Mesothelial cell of epicardium (in vitro differentiated cells): Measurements from ENCODE around the gene PAXX. TPM values are rescaled to one million over a fixed set of nuclear protein-coding genes. Genes with fewer than 3 reads are reported as not detected.

Experiments used
- DNase-seq, 2 experiments: peaks; one replicate each; pipeline ENCODE4 v3.0.0; 2021; ENCODE audit warnings: low spot score in 2 of 2; ENCODE audit not compliant: unreplicated experiment in 2 of 2
- H3K27ac Mint-ChIP-seq: 2 replicates; pipeline ENCODE4 v1.8.0; 2021; ENCODE audit warnings: mixed read lengths
- H3K27me3 Mint-ChIP-seq: 2 replicates; pipeline ENCODE4 v1.8.0; 2021; ENCODE audit warnings: low read depth, mixed read lengths
- H3K36me3 Mint-ChIP-seq: 2 replicates; pipeline ENCODE4 v1.8.0; 2021; ENCODE audit warnings: mixed read lengths
- H3K4me1 Mint-ChIP-seq: 2 replicates; pipeline ENCODE4 v1.8.0; 2021; ENCODE audit warnings: mixed read lengths
- H3K4me3 Mint-ChIP-seq: 2 replicates; pipeline ENCODE4 v1.8.0; 2021; ENCODE audit warnings: mild to moderate bottlenecking, moderate library complexity, mixed read lengths
- H3K9me3 Mint-ChIP-seq: 2 replicates; pipeline ENCODE4 v1.8.0; 2021; ENCODE audit warnings: mixed read lengths
- total RNA-seq: library from RNA; stranded (reverse); gene quantifications from 3 replicates; pipeline ENCODE4 v1.2.1, GENCODE V29; 2021
- TF ChIP-seq, protein P1 (sequence below): fragments of 200-600 bp; sonication (generic); IDR thresholded peaks from one replicate; pipeline ENCODE4 v1.5.0; 2021; ENCODE audit warnings: antibody characterized with exemption; ENCODE audit not compliant: unreplicated experiment

PAXX gene
- total RNA-seq, 1 donor from 2014 or later = 53.1 TPM

DNA sequence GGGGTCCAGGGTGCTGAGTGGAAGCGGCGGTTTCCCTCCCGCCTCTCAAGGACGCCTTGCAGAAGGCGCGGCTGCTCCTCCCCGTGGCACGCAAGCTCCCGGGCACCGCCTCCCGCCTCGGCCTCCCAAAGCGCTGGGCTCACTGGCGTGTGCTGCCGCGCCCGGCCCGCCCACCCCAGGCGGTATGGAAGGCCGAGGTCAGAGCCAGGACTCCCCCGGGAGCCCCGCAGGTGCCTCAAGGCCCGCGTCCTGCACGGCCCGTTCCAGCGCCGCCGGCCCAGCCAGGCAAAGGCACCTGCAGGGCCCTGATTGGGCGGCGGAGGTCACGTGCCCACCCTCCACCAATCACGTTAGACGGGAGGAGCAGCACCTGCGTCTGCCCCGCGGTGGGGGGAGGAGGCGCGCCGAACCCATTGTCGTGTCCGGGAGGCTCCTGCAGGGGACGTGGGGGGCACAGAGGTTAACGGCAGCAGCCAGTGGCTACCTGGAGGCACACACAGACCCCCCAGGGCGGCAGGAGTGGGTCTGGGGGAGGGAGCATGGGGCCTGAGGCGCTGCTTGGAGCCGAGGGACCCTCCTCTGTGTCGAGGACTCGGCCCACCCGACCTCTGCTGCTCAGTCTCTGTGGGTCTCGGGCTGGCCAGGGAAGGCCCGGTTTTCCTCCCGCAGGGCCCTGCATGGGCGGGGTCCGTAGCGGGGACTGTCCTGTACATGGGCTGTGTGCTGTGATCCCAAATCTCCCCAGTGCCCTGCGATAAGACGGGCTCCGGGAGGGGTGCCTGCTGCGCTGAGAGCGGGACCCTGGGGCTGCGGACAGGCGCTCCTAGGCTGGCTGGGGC, 42.2 kb upstream of the PAXX start:
- peak; percentile 88 to 97 for DNase-seq
- H3K36me3 Mint-ChIP-seq = no peaks in the 10 kb centered on the region
- peak overlapping the region; percentile 72 for H3K4me3 Mint-ChIP-seq
- TF ChIP-seq, protein P1, sequence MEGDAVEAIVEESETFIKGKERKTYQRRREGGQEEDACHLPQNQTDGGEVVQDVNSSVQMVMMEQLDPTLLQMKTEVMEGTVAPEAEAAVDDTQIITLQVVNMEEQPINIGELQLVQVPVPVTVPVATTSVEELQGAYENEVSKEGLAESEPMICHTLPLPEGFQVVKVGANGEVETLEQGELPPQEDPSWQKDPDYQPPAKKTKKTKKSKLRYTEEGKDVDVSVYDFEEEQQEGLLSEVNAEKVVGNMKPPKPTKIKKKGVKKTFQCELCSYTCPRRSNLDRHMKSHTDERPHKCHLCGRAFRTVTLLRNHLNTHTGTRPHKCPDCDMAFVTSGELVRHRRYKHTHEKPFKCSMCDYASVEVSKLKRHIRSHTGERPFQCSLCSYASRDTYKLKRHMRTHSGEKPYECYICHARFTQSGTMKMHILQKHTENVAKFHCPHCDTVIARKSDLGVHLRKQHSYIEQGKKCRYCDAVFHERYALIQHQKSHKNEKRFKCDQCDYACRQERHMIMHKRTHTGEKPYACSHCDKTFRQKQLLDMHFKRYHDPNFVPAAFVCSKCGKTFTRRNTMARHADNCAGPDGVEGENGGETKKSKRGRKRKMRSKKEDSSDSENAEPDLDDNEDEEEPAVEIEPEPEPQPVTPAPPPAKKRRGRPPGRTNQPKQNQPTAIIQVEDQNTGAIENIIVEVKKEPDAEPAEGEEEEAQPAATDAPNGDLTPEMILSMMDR = no peak
- H3K4me1 Mint-ChIP-seq = peaks cover 7% of the 10 kb centered on the region
- no peaks in the 10 kb centered on the region for H3K27me3 Mint-ChIP-seq
- no peaks in the 10 kb centered on the region for H3K9me3 Mint-ChIP-seq
- peak overlapping the region; percentile 96 for H3K27ac Mint-ChIP-seq

DNA sequence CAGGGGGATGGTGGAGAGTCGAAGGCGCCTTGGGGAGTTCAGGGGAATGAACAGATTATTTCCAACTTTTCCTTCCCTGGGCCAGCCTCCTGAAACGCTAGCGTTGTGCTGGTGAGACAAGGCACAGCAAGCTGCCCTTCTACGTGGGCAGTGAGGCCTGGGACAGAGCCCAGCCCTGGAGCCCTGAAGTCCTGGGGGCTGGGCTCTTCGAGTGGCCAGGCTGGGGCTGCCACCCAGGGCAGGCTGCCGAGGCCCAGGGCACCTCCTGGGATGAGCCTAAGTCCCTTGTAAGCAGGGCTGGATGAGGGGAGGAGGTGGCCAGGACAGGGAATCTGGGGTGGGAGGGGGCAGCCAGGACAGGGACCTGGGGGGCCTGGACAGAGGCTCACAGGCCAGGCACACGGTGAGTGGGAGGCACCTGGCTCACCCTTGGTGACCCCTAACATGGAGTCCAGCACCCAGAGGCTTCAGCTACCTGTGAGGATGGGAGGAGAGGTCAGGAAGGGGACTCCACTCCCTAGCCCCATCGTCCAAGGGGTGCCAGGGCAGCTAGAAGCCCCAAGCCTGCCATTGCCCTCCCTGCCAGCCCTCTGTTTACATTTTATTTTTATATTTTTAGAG, 41.5 kb upstream of the PAXX start:
- H3K27ac Mint-ChIP-seq = peak overlapping the region; percentile 92
- no peak for DNase-seq
- peaks cover 7% of the 10 kb centered on the region for H3K4me1 Mint-ChIP-seq
- H3K4me3 Mint-ChIP-seq = peak overlapping the region; percentile 72
- no peaks in the 10 kb centered on the region for H3K27me3 Mint-ChIP-seq
- TF ChIP-seq, protein P1 = no peak
- no peaks in the 10 kb centered on the region for H3K9me3 Mint-ChIP-seq
- no peaks in the 10 kb centered on the region for H3K36me3 Mint-ChIP-seq

DNA sequence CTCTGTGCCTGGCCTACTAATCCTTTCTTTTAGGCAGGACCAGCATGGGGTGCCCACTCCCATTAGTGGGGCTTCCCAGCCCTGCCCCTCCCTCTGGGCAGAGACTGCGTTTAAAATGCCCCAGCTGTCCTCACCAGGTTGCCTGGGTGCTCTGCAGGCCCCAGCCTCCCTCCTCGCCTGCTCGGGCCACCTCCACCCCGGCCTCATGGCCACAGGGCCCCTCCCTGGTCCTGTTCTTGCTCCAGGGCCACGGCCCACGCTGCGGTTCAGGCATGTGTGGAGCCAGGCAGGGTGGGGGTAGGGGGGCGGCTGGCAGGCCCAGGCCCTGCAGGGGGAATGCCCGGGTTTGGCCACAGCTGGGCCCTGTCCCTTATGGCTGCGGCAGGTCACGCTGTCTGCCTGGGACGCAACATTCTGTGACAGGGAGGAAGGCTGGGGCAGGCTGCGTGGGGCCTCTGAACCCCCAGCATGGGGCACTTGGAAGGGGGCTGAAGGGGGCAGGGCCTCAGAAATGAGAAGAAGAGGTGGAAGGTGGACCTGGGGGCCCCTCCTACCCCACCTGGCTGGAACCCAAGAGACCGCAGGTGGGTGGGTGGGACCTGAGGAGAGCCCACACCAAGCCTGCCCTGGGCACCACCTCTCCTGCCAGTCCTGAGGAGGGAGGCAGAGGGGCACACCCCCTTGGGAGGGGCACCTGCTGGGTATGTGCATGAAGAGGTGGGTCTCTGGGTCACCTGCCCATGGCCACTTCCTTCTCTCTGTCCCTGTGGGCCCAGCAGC, 40.5 kb upstream of the PAXX start, which contains the start of gene LCN12:
Gene LCN12, plus strand, starts transcription at position 733 of the 780 bp plus-strand sequence. CDS start 55 bp downstream, outside the sequence.
- Mint-ChIP-seq H3K27ac (no peak within 1 kb of the TSS), H3K36me3 (no peaks in the 10 kb centered on the region), H3K9me3 (peaks cover 7% of the 10 kb centered on the region), H3K27me3 (no peaks in the 10 kb centered on the region), H3K4me1 (peaks cover 7% of the 10 kb centered on the region), H3K4me3 (no peak within 1 kb of the TSS)
- no peak for DNase-seq
- TF ChIP-seq, protein P1 = no peak

DNA sequence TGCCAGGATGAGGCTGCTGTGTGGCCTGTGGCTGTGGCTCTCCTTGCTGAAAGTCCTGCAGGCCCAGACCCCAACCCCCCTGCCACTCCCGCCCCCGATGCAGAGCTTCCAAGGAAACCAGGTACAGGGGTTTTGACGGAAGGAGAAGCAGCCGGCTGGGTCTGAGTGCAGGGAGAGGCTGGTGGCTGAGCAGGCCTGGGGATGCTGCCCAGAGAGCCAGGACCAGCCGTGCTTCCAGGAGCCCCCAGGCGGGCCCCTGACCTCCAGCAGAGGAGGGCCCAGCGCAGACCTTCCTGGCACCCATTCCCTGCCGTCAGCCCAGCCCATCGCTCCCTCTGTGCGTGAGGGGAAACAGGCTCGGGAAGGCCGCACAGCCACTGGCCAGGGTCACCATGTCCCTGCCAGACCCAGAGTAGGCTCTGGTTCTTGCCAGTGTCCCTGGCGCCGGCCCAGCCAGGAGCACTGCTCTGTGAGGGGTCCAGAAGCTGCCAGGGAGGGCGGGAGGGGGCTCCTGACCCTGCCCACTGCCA, 39.8 kb upstream of the PAXX start:
- DNase-seq = no peak
- H3K36me3 Mint-ChIP-seq = no peaks in the 10 kb centered on the region
- H3K27ac Mint-ChIP-seq = no peak overlapping the region
- H3K27me3 Mint-ChIP-seq = no peaks in the 10 kb centered on the region
- H3K4me1 Mint-ChIP-seq = peaks cover 5% of the 10 kb centered on the region
- TF ChIP-seq, protein P1 = no peak
- H3K4me3 Mint-ChIP-seq = no peak overlapping the region
- peaks cover 8% of the 10 kb centered on the region for H3K9me3 Mint-ChIP-seq
